NCI-H146 treated with DMSO at 0.1 percent for 48 hours (cell line): ENCODE data around the gene CNPY4.
A peak's percentile ranks its signal among the peaks of the same experiment; 100 is the strongest.

ENCODE experiments used
- DNase-seq: peaks from one replicate; lab custom pipeline; 2025; ENCODE audit not compliant: unreplicated experiment; lab: John Stamatoyannopoulos, UW

The CNPY4 gene

DNA sequence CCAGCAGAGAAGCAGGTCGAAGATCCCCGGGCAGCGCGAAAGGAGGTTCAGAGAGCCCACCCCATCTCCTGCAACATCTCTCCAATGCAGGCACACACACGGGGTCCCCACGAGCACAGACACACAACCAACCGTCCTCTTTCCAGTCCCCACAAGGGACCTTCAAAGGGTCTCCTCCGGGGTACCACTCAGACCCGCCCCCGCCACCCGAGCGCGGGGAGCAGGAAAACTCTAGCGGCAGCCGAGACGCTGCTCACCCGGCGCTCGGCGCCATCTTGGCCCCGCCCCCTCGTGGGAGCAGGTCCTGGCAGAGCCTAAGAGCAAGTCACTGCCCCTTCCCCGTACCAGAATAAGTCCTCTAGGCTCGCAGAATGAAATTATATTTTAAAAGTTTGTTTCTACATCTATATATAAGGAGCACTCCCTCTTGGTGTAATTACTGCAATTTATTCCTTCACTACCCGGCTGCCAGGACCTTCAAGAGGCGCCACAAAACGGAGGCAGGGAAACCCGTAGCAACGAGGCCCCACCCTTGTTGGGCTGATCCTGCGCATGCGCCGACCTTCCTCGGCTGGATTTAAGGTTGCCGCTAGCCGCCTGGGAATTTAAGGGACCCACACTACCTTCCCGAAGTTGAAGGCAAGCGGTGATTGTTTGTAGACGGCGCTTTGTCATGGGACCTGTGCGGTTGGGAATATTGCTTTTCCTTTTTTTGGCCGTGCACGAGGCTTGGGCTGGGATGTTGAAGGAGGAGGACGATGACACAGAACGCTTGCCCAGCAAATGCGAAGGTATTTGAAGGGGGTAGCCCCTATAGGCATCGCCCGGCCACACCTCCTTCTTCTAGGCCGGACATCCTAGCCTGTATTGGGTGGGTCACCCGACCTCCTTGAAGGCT lies at the start of gene CNPY4, which contains the start of gene TAF6:
TSS of gene CNPY4 (plus strand) at position 563 of the 898 bp plus-strand sequence. CDS start at position 674, 111 bp downstream.
TSS of gene TAF6 (minus strand) at position 287 of the 898 bp plus-strand sequence. CDS start 5,149 bp downstream, outside the sequence.
- DNase-seq: peak; percentile 82

GRCh38 chr7:100069991-100070390 lies 49.4 kb upstream of the CNPY4 start:
- no peak for DNase-seq

DNA sequence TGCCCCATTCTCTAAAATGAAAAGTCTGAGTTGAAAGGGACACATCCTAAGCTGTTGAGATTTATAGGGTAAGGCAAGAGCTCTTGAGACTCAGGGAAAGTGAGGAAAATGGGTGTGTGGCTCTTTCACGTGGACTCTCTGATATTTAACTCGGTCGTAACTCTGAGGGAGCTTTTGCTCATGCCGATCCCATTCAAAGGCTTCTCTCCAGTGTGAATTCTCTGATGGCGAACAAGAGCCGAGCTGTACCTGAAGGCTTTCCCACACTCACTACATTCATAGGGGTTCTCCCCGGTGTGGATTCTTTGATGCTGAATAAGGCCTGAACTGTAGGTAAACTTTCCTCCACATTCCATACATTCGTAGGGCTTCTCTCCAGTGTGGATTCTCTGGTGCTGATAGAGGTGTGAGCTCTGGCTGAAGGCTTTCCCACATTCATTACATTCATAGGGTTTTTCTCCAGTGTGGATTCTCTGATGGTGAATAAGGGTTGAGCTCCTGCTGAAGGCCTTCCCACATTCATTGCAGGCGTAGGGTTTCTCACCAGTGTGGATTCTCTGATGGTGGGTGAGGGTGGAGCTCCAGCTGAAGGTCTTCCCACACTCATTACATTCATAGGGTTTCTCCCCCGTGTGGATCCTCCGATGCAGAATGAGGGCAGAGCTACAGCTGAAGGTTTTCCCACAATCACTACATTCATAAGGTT lies 48.3 kb upstream of the CNPY4 start:
- no peak for DNase-seq

- DNase-seq: no peak
Measured at GRCh38 chr7:100072462-100072861, 47.0 kb upstream of the CNPY4 start.

- no peak for DNase-seq
Measured at GRCh38 chr7:100074841-100075240, 44.6 kb upstream of the CNPY4 start.

DNA sequence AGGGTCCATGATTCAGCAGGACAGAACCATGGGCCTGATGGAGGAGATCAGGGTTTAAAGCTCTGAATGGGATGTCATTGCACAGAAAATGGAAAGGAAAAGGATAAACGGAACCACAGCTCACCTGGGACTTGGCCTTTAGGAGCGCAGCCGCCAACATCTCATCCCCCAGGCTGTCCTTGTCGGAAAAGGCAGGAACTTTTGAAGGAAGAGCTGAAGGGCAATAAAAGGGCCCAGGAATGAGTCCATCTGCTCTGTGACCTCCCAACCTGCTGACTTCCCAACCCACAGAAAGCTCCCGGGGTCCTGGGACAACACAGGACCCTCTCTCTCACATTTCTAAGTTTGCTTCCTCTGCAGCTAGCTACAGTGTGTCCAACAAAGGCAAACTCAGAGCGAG lies 44.0 kb upstream of the CNPY4 start:
- DNase-seq: no peak

GRCh38 chr7:100077205-100077604 lies 42.2 kb upstream of the CNPY4 start:
- DNase-seq: no peak

GRCh38 chr7:100079024-100079560 lies 40.3 kb upstream of the CNPY4 start:
- DNase-seq: no peak

GRCh38 chr7:100080907-100081534 lies 38.4 kb upstream of the CNPY4 start:
- peak; percentile 35 for DNase-seq

DNA sequence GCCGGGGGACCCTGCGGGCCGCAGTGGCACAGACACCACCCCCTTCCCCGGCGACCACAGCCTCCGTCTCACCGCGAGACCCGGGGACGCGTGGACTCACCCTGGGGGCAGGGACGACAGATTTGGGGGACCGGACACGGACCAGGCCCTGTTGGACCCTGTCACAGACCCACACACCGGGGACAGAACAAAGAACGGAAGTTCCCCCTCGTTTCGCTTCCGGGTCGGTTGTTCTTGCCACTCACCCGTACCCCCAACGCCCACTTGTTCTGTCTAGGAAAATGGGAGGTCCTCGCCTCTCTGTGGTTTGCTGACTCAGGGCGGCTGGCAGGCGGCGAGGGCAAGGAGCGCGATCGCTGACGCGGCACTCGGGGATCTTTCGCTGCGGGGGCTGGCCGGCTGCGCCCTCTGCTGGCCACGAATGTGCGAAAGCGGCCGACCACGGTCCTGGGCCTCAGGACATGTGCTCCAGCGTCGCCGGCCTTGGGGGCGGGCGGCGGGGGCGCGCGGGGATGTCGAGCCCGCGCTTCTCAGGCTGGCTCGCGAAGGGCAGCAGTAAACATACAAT lies 37.8 kb upstream of the CNPY4 start, which contains the start of gene ZNF3:
TSS of gene ZNF3 (minus strand) at position 189 of the 568 bp plus-strand sequence. CDS start 4,366 bp downstream, outside the sequence.
- peak; percentile 96 for DNase-seq

- no peak for DNase-seq
Measured at GRCh38 chr7:100082978-100083377, 36.5 kb upstream of the CNPY4 start.

DNA sequence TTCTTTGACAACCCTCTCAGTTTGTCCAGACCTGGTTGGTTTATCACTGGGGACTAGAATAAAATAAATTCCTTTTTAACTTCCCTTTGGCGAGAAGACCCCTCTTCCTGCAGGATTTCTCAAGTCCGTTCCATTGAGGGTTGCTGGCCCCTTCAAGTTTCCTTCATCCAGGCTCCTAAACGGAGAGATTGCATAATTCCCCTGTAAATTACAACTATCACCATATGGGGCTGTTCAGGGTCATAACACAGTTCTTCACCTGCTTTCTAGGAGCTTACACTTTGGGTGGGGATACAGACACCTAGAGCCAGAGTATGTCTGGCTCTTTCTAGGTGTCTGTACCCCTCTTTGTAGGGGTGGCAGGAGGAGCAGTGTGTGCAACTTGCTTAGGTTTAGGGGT lies 33.9 kb upstream of the CNPY4 start:
- DNase-seq: no peak

DNA sequence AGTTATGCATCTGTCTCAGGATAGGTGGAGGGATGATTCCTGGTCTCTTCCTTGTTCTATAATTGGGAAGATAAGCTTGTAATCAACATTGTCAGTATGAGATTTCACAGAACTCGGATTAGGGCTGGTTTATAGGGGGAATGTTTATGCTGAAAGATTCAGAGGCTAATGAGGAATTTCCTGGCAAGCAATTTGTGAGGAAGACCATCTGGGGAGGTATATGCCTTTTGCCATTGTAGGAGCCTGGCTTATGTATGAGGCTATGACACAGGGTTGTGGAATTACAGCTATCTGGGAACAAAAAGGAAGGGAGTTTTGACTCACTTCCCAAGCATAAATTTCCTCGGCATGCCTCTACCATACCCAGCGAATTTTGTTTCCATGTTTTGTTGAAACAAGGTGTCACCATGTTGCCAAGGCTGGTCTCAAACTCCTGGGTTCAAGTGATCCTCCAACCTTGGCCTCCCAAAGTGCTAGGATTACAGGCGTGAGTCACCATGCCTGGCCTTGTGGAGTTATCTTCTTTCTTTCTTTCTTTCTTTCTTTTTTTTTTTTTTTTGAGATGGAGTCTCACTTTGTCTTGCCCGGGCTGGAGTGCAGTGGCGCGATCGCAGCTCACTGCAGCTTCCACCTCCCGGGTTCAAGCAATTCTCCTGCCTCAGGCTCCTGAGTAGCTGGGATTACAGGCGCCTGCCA lies 32.2 kb upstream of the CNPY4 start:
- DNase-seq: no peak

DNA sequence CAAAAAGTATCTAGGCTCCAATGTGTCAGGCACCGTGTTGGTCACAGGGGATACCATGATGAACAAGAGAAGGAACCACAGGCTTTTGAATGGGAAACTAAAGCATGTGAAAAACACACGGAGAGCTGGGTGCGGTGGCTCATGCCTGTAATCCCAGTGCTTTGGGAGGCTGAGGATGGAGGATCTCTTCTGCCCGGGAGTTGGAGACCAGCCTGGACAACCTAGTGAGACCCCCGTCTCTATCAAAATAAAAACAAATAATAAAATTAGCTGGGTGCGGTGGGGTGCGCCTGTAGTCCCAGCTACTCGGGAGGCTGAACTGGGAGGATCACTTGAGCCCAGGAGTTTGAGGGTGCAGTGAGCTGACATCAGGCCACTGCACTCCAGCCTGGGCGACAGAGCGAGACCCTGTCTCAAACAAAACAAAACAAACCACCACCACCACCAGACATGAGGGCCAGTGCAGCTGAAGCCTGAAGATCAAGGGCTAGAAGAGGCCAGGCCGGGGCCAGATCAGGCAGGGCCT lies 31.3 kb upstream of the CNPY4 start:
- DNase-seq: no peak

GRCh38 chr7:100088621-100089457 lies 30.6 kb upstream of the CNPY4 start, which contains the start of gene COPS6:
Gene COPS6, plus strand, starts transcription at chr7:100088969. Its CDS starts 22 bp downstream, at chr7:100088991.
- DNase-seq: peak; percentile 36

DNA sequence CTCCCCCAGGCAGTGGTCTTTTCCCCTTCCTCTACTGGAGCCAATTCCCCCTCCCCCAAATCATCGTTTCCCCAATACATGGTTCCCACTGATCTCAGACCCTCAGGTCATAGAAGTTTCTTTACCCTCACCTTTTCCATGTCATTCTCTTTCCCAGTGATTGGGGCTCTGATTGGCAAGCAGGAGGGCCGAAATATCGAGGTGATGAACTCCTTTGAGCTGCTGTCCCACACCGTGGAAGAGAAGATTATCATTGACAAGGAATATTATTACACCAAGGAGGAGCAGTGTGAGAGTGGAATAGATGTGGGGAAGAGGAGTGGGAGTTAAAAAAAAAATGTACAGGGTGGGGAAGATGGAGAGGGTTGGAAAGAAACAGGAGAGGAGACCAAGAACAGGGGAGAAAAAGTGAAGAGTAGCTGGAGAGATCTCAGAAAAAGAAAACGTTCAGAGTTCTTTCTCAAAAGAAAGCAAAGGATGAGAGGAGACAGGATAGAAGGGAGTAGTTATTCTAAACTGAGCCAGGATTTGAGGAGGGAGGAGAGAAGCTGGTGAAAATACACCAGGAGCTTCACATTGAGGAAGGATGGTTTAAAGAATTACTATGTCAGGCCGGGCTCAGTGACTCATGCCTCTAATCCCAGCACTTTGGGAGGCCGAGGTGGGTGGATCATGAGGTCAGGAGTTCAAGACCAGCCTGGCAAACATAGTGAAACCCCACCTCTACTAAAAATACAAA lies 29.8 kb upstream of the CNPY4 start:
- no peak for DNase-seq

DNA sequence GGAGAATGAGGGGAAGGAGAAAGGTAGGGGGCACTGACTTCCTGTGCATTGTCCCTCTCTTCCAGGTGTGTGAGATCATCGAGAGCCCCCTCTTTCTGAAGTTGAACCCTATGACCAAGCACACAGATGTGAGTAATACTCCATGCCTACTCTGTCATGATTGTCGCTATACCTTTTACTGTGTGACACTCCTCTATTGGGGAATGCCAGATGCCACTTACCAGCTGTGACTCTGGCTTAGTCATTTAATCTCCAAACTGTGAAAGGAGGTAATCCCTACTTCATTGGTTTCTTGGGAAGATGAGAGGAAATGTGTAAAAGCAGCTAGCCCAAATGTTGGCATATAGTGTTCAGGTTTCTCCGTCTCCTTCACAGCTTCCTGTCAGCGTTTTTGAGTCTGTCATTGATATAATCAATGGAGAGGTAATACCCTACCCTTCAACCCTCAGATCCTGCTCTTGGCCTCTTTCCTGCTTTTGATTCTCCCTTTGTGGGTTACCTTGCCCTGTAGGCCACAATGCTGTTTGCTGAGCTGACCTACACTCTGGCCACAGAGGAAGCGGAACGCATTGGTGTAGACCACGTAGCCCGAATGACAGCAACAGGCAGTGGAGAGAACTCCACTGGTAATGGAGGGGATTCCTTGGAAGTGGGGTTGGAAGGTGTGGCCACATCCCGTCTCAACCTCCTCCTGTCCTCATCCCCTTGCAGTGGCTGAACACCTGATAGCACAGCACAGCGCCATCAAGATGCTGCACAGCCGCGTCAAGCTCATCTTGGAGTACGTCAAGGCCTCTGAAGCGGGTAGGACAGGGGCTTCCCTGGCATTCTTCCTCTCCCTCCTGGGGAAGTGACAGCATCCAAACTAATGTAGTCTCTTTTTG lies 28.7 kb upstream of the CNPY4 start:
- no peak for DNase-seq
